GM12892 (cell line): ENCODE results near the gene KANTR. TPM values are rescaled to one million over a fixed set of nuclear protein-coding genes. Genes with fewer than 3 reads are reported as not detected.

ENCODE experiments used
- DNase-seq: peaks from one replicate; pipeline ENCODE4 v3.0.0; 2011; ENCODE audit not compliant: insufficient read length
- FAIRE-seq: peaks from 2 replicates; lab custom pipeline; 2011; peaks lifted over from hg19 to GRCh38; lab: Jason Lieb, UNC
- POLR2A ChIP-seq: IDR thresholded peaks from 2 replicates; pipeline ENCODE4 v1.6.1; 2011; ENCODE audit warnings: low read depth, low read length, control low read depth
- POLR2AphosphoS5 ChIP-seq: IDR thresholded peaks from 2 replicates; pipeline ENCODE4 v1.6.1; 2011; ENCODE audit warnings: low read depth, low read length, control low read depth
- TAF1 ChIP-seq: IDR thresholded peaks from 2 replicates; pipeline ENCODE4 v1.6.1; 2011; ENCODE audit warnings: low read depth, mild to moderate bottlenecking, control low read depth, low read length, borderline replicate concordance
- polyA plus RNA-seq: library from polyadenylated mRNA; unstranded; fragments of >200 nt; gene quantifications from one replicate; pipeline ENCODE4 v1.2.1, GENCODE V29; 2012; ENCODE audit warnings: missing spikeins, inconsistent platforms; ENCODE audit not compliant: missing spikeins

The KANTR gene
- polyA plus RNA-seq = 7.9 TPM

- peak; percentile 79 for FAIRE-seq
These were observed at the start of gene KANTR for GRCh38 chrX:53093748-53094581. Gene KANTR, plus strand, starts transcription at chrX:53094142. Its CDS starts 30,131 bp downstream, at chrX:53124273.

GRCh38 chrX:53044995-53045394 lies 48.9 kb upstream of the KANTR start:
- TF ChIP-seq POLR2AphosphoS5 = no peak
- no peak for TF ChIP-seq POLR2A
- no peak for TF ChIP-seq TAF1
- FAIRE-seq (no peak), DNase-seq (no peak)

More at GRCh38 chrX:53093748-53094581, at the start of gene KANTR:
- peak; percentile 66 for DNase-seq
- TF ChIP-seq POLR2AphosphoS5 = no peak
- TF ChIP-seq TAF1 = no peak
- no peak; the same call in 1 of the 2 replicates for TF ChIP-seq POLR2A

- FAIRE-seq (no peak), DNase-seq (no peak)
- no peak for TF ChIP-seq TAF1
- no peak for TF ChIP-seq POLR2AphosphoS5
- no peak for TF ChIP-seq POLR2A
These were observed 46.7 kb upstream of the KANTR start for GRCh38 chrX:53047228-53047627.

GRCh38 chrX:53048169-53049126 lies 45.5 kb upstream of the KANTR start, which contains the start of gene GPR173:
Gene GPR173, plus strand, starts transcription at chrX:53048789. Its CDS starts 27,833 bp downstream, at chrX:53076622.
- TF ChIP-seq POLR2AphosphoS5 = no peak
- no peak for TF ChIP-seq POLR2A
- no peak for TF ChIP-seq TAF1
- DNase-seq = no peak
- no peak for FAIRE-seq

- DNase-seq (no peak), FAIRE-seq (no peak)
- TF ChIP-seq TAF1 (no peak), POLR2A (no peak), POLR2AphosphoS5 (no peak)
These were observed 44.8 kb upstream of the KANTR start for GRCh38 chrX:53049127-53049517.

- TF ChIP-seq TAF1 (no peak), POLR2AphosphoS5 (no peak), POLR2A (no peak)
- no peak for DNase-seq
- FAIRE-seq = no peak
These were observed 43.1 kb upstream of the KANTR start for GRCh38 chrX:53050841-53051240.

- TF ChIP-seq POLR2A (no peak), POLR2AphosphoS5 (no peak), TAF1 (no peak)
- FAIRE-seq (no peak), DNase-seq (no peak)
These were observed 38.6 kb upstream of the KANTR start for GRCh38 chrX:53055244-53055849.

- TF ChIP-seq TAF1 (no peak), POLR2AphosphoS5 (no peak), POLR2A (no peak)
- DNase-seq (no peak), FAIRE-seq (no peak)
These were observed 37.6 kb upstream of the KANTR start for GRCh38 chrX:53056292-53056691.

- DNase-seq (no peak), FAIRE-seq (no peak)
- TF ChIP-seq POLR2A (no peak), POLR2AphosphoS5 (no peak), TAF1 (no peak)
These were observed 28.8 kb upstream of the KANTR start for GRCh38 chrX:53065104-53065503.

GRCh38 chrX:53071064-53071463 lies 22.9 kb upstream of the KANTR start:
- TF ChIP-seq POLR2AphosphoS5 (no peak), POLR2A (no peak), TAF1 (no peak)
- no peak for DNase-seq
- FAIRE-seq = no peak
